Measurements from ENCODE around the gene TMEM270. TPM values are rescaled to one million over a fixed set of nuclear protein-coding genes. Genes with fewer than 3 reads are reported as not detected.
"Not testable (repeated sequence)": the region's sequence is repeated elsewhere in the genome, so short reads cannot be mapped to it uniquely, and the experiment has no call there.

The TMEM270 gene
- total RNA-seq, 4 donors from 2014 or later, result not detected

- WGBS, 2 donors, result 67 to 70% methylated on average over 13 of the region's 13 CpGs
- Histone ChIP-seq H3K9me3 (no peaks in the 10 kb centered on the region), H3K4me1 (peaks cover 0 to 22% (median 0%) of the 10 kb centered on the region in 4 donors), H3K27ac (peak overlapping the region in 1 of 4 donors; percentile 13), H3K4me3 (no peak overlapping the region), H3K36me3 (no peaks in the 10 kb centered on the region), H3K27me3 (peaks cover 0 to 27% of the 10 kb centered on the region in 2 donors)
- TF ChIP-seq EP300 (IDR thresholded peaks at IDR 0.05) (no peak), POLR2A (IDR thresholded peaks at IDR 0.05) (no peak)
- TF ChIP-seq, protein P1, sequence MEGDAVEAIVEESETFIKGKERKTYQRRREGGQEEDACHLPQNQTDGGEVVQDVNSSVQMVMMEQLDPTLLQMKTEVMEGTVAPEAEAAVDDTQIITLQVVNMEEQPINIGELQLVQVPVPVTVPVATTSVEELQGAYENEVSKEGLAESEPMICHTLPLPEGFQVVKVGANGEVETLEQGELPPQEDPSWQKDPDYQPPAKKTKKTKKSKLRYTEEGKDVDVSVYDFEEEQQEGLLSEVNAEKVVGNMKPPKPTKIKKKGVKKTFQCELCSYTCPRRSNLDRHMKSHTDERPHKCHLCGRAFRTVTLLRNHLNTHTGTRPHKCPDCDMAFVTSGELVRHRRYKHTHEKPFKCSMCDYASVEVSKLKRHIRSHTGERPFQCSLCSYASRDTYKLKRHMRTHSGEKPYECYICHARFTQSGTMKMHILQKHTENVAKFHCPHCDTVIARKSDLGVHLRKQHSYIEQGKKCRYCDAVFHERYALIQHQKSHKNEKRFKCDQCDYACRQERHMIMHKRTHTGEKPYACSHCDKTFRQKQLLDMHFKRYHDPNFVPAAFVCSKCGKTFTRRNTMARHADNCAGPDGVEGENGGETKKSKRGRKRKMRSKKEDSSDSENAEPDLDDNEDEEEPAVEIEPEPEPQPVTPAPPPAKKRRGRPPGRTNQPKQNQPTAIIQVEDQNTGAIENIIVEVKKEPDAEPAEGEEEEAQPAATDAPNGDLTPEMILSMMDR (IDR thresholded peaks at IDR 0.05), result no peak
- DNase-seq (ENCODE audit: low spot score in 2 of 2), result no peak
Observed at GRCh38 chr7:73832806-73833205, 28.2 kb upstream of the TMEM270 start.

DNA sequence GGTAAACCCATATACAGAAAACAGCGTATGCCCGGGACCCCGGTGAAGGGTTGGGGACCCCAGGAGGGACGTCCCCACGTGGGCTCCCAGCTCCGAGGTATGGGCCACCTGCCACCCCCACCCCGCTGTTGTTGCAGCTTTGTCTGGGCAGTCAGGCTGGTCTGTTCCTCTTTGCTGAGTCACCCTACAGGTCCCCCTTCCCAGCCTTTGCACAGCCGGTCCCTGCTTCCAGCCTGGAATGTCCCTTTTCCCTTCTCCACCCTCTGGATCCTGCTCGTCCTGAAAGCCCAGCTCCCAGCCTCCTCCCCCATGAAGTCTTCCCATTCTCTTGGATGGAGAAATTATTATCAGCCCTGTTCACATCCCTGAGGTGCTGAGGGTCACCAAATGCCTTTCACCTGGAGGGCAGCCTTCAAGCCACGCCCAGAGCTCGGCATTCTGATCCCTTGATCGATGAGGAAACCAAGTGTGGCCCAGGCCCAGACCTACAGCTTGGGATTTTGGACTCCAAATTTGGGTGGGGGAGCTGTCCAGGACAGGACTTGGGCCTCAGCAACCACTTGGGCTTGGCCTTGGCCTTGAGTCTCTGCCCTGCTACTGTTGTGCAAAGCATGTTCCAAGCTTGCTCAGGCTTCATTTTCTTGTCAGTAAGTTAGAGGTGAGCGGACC lies 27.6 kb upstream of the TMEM270 start:
- Histone ChIP-seq H3K27me3 (peaks cover 0 to 27% of the 10 kb centered on the region in 2 donors), H3K9me3 (no peaks in the 10 kb centered on the region), H3K27ac (peak overlapping the region in 1 of 4 donors; percentile 13), H3K4me3 (no peak overlapping the region), H3K4me1 (peaks cover 0 to 16% (median 0%) of the 10 kb centered on the region in 4 donors), H3K36me3 (no peaks in the 10 kb centered on the region)
- WGBS, 2 donors, result 60 to 70% methylated on average over 13 of the region's 13 CpGs
- TF ChIP-seq POLR2A (IDR thresholded peaks at IDR 0.05) (no peak), EP300 (IDR thresholded peaks at IDR 0.05) (no peak)
- TF ChIP-seq, protein P1 (IDR thresholded peaks at IDR 0.05), result no peak
- DNase-seq (ENCODE audit: low spot score in 2 of 2), result no peak

GRCh38 chr7:73834626-73835191 lies 26.2 kb upstream of the TMEM270 start:
- Histone ChIP-seq H3K27ac (no peak overlapping the region), H3K27me3 (peaks cover 0 to 27% of the 10 kb centered on the region in 2 donors), H3K9me3 (no peaks in the 10 kb centered on the region), H3K4me3 (no peak overlapping the region), H3K4me1 (peaks cover 0 to 11% (median 0%) of the 10 kb centered on the region in 4 donors), H3K36me3 (no peaks in the 10 kb centered on the region)
- 88 to 93% methylated on average over 7 to 11 of the region's 11 CpGs for WGBS, 2 donors
- no peak for DNase-seq (ENCODE audit: low spot score in 2 of 2)
- TF ChIP-seq POLR2A (IDR thresholded peaks at IDR 0.05), result no peak
- TF ChIP-seq, protein P1 (IDR thresholded peaks at IDR 0.05), result no peak
- TF ChIP-seq EP300 (IDR thresholded peaks at IDR 0.05), result no peak

DNA sequence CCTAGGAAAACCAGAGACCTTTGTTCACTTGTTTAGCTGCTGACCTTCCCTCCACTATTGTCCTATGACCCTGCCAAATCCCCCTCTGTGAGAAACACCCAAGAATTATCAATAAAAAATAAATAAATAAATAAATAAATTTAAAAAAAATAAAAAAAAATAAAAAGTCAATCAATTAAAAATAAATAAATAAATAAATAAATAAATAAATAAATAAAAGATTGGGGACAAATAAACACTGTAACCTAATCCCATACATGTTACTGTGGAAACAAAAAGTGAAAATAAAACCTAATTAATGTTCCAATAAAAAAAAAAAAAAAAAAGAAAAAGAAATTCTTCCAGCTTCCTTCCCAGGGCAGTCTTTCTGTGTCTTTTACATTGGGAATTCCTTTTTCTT lies 23.8 kb upstream of the TMEM270 start:
- H3K27ac ChIP-seq; DNase-seq (ENCODE audit: low spot score in 2 of 2); H3K9me3 ChIP-seq; H3K36me3 ChIP-seq; H3K4me3 ChIP-seq: not testable (repeated sequence)
- Histone ChIP-seq H3K27me3 (peaks cover 0 to 11% of the 10 kb centered on the region in 2 donors), H3K4me1 (peaks cover 0 to 16% (median 3%) of the 10 kb centered on the region in 4 donors)

- no peaks in the 10 kb centered on the region for H3K9me3 ChIP-seq
- no peak overlapping the region for H3K27ac ChIP-seq
- peaks cover 0 to 17% (median 3%) of the 10 kb centered on the region in 4 donors for H3K4me1 ChIP-seq
- H3K4me3 ChIP-seq, result no peak overlapping the region
- no peak for DNase-seq (ENCODE audit: low spot score in 2 of 2)
- no peaks in the 10 kb centered on the region for H3K27me3 ChIP-seq
- TF ChIP-seq POLR2A (IDR thresholded peaks at IDR 0.05) (no peak), EP300 (IDR thresholded peaks at IDR 0.05) (no peak)
- TF ChIP-seq, protein P1 (IDR thresholded peaks at IDR 0.05), result no peak
- no peaks in the 10 kb centered on the region for H3K36me3 ChIP-seq
- WGBS, 2 donors, result 62 to 72% methylated on average over 6 of the region's 6 CpGs
Observed at GRCh38 chr7:73838642-73839041, 22.3 kb upstream of the TMEM270 start.
